Stomach (tissue), 9 donors: ENCODE measurements around the gene ARHGAP28. TPM values are rescaled to one million over a fixed set of nuclear protein-coding genes. Genes with fewer than 3 reads are reported as not detected.
"Not testable (repeated sequence)": the region's sequence is repeated elsewhere in the genome, so short reads cannot be mapped to it uniquely, and the experiment has no call there.

Experiments used
- DNase-seq, 2 donors: peaks; one replicate each; pipeline versions ENCODE4 v3.0.0 to v3.0.0-alpha.2; 2013 to 2019
- H3K27ac ChIP-seq, 5 donors: fragments of 200-600 bp in 4 of 5; sonication (generic) in 4 of 5; one replicate each; pipeline ENCODE4 v1.5.1; 2013 to 2019; ENCODE audit warnings: mild to moderate bottlenecking in 1 of 5, moderate library complexity in 1 of 5
- H3K27me3 ChIP-seq, 3 donors: fragments of 200-600 bp; sonication (generic); one replicate each; pipeline ENCODE4 v1.5.1; 2017 to 2019; ENCODE audit warnings: mixed run types in 1 of 3
- H3K36me3 ChIP-seq, 4 donors: fragments of 200-600 bp; sonication (generic); 1 replicate in 3 of 4; 2 replicates in 1 of 4; pipeline ENCODE4 v1.5.1; 2016 to 2019
- H3K4me1 ChIP-seq, 4 donors: fragments of 200-600 bp; sonication (generic); one replicate each; pipeline ENCODE4 v1.5.1; 2016 to 2019
- H3K4me3 ChIP-seq, 4 donors: fragments of 200-600 bp; sonication (generic) in 3 of 4; one replicate each; pipeline ENCODE4 v1.5.1; 2016 to 2019; ENCODE audit warnings: mild to moderate bottlenecking in 1 of 4
- H3K9me3 ChIP-seq, 4 donors: fragments of 200-600 bp; sonication (generic); one replicate each; pipeline ENCODE4 v1.5.1; 2016 to 2019
- EP300 ChIP-seq: sonication (generic); formaldehyde crosslinking; IDR thresholded peaks from one replicate; pipeline ENCODE4 v1.6.1; 2017; ENCODE audit warnings: antibody characterized with exemption
- POLR2A ChIP-seq, 4 donors: fragments of 450-650 bp; IDR thresholded peaks; one replicate each; pipeline ENCODE4 v1.6.1; 2016; ENCODE audit warnings: antibody characterized with exemption in 4 of 4, control low read depth in 2 of 4, mild to moderate bottlenecking in 1 of 4, moderate library complexity in 1 of 4
- POLR2AphosphoS5 ChIP-seq, 3 donors: sonication (generic); formaldehyde crosslinking; IDR thresholded peaks; one replicate each; pipeline ENCODE4 v1.6.1; 2016; ENCODE audit warnings: antibody characterized with exemption in 3 of 3
- WGBS, 5 donors: extraction: QIAGEN DNeasy Blood & Tissue Kit in 3 of 5; methylation state at CpG; one replicate each; pipeline versions ENCODE4 v1.1.5 to v1.1.7; 2013 to 2018; 5-methylcytosine and 5-hydroxymethylcytosine counted together
- intact Hi-C: fragments of 100-400 bp; cut with DNase I; formaldehyde crosslinking; loops from one replicate; pipeline ENCODE4 v1.15.1; 2023; ENCODE audit warnings: low total_unique reads
- polyA plus RNA-seq, 3 donors: library from polyadenylated mRNA; stranded (reverse); fragments of 200-250 nt; gene quantifications; one replicate each; pipeline ENCODE4 v1.2.3, GENCODE V29; 2013
- total RNA-seq, 5 donors: library from RNA; depleted of rRNA; stranded (reverse); fragments of >200 nt; gene quantifications; one replicate each; pipeline versions ENCODE4 v1.1.0 to v1.2.3, GENCODE V29; 2014 to 2016
- TF ChIP-seq, protein P1 (sequence below), 7 experiments: fragments of 450-650 bp in 4 of 7; fragments of 200-600 bp in 3 of 7; sonication (generic) in 3 of 7; IDR thresholded peaks; one replicate each; pipeline ENCODE4 v1.5.1; 2016 to 2019; ENCODE audit warnings: antibody characterized with exemption in 7 of 7, control low read depth in 2 of 7, mild to moderate bottlenecking in 1 of 7
- donor health status: healthy with polysubstance abuse.
- donor health status: Bipolar disorder and iron deficiency.
- donor health status: healthy.

The ARHGAP28 gene
- total and polyA plus RNA-seq, 8 donors: 0.73 to 33.8 (median 3.6) TPM

DNA sequence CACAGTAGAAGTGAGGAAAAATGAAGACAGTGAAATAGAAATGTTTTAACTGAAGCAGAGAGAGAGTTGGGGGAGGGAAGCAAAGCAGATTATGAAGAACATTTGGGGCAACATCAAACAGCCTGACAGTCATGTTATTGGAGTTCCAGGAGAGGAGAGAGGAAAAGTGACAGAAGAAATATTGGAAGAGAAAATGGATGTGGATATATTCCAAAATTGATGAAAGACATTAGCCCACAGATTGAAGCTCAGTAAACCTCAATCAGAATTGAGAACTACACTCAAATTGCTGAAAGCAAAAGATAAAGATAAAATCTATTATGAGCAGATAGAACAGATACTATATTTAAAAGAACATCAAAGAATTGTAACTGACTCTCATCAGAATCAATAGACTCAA is 90.8 kb downstream of the ARHGAP28 start:
- H3K9me3 ChIP-seq: peaks cover 0 to 6% (median 0%) of the 10 kb centered on the region in 4 donors
- no peaks in the 10 kb centered on the region for H3K4me1 ChIP-seq
- H3K4me3 ChIP-seq: no peak overlapping the region
- intact Hi-C loops: no loop called here
- H3K36me3 ChIP-seq: no peaks in the 10 kb centered on the region
- TF ChIP-seq POLR2A (IDR thresholded peaks at IDR 0.05) (no peak), EP300 (no peak), POLR2AphosphoS5 (IDR thresholded peaks at IDR 0.05) (no peak)
- TF ChIP-seq, protein P1, sequence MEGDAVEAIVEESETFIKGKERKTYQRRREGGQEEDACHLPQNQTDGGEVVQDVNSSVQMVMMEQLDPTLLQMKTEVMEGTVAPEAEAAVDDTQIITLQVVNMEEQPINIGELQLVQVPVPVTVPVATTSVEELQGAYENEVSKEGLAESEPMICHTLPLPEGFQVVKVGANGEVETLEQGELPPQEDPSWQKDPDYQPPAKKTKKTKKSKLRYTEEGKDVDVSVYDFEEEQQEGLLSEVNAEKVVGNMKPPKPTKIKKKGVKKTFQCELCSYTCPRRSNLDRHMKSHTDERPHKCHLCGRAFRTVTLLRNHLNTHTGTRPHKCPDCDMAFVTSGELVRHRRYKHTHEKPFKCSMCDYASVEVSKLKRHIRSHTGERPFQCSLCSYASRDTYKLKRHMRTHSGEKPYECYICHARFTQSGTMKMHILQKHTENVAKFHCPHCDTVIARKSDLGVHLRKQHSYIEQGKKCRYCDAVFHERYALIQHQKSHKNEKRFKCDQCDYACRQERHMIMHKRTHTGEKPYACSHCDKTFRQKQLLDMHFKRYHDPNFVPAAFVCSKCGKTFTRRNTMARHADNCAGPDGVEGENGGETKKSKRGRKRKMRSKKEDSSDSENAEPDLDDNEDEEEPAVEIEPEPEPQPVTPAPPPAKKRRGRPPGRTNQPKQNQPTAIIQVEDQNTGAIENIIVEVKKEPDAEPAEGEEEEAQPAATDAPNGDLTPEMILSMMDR (IDR thresholded peaks at IDR 0.05): no peak
- H3K27me3 ChIP-seq: no peaks in the 10 kb centered on the region
- DNase-seq: no peak
- H3K27ac ChIP-seq: no peak overlapping the region

DNA sequence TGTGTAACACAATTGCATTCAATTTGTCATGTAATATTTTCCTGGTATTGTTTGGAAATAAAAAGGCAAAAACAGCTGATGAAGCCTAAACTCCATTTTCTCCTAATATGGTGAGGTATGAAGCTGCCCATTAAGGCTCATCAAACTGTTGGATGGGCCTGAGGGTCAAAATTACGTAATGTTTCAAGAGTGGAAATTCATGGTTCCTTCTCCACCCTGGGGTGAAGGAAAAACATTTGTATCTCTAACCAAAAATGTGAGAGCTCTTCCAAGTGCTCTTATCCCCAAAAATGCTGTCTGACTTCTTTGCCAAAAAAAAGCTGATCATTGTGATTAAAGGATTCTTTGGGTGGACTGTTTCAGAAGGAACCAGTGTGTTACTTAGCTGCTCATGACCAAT is 91.8 kb downstream of the ARHGAP28 start:
- H3K27me3 ChIP-seq: no peaks in the 10 kb centered on the region
- TF ChIP-seq POLR2A (IDR thresholded peaks at IDR 0.05) (no peak), POLR2AphosphoS5 (IDR thresholded peaks at IDR 0.05) (no peak), EP300 (no peak)
- TF ChIP-seq, protein P1 (IDR thresholded peaks at IDR 0.05): no peak
- intact Hi-C loops: no loop called here
- no peaks in the 10 kb centered on the region for H3K36me3 ChIP-seq
- no peaks in the 10 kb centered on the region for H3K4me1 ChIP-seq
- no peak for DNase-seq
- H3K27ac ChIP-seq: no peak overlapping the region
- H3K4me3 ChIP-seq: no peak overlapping the region
- 68 to 94% (median 81%) methylated on average over 1 of the region's 1 CpG for WGBS, 5 donors
- H3K9me3 ChIP-seq: peaks cover 0 to 6% (median 0%) of the 10 kb centered on the region in 4 donors

DNA sequence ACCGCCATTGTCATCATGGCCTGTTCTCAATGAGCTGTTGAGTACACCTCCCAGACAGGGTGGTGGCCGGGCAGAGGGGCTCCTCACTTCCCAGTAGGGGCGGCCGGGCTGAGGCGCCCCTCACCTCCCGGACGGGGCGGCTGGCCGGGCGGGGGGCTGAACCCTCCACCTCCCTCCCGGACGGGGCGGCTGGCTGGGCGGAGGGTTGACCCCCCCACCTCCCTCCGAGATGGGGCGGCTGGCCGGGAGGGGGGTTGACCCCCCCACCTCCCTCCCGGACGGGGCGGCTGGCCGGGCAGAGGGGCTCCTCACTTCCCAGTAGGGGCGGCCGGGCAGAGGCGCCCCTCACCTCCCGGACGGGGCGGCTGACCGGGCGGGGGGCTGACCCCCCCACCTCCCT is 97.6 kb downstream of the ARHGAP28 start:
- H3K27me3 ChIP-seq, H3K4me3 ChIP-seq, H3K27ac ChIP-seq, DNase-seq, H3K36me3 ChIP-seq, H3K9me3 ChIP-seq, intact Hi-C loops, H3K4me1 ChIP-seq: not testable (repeated sequence)
- WGBS, 5 donors: 98 to 100% (median 99%) methylated on average over 1 to 21 of the region's 29 CpGs

DNA sequence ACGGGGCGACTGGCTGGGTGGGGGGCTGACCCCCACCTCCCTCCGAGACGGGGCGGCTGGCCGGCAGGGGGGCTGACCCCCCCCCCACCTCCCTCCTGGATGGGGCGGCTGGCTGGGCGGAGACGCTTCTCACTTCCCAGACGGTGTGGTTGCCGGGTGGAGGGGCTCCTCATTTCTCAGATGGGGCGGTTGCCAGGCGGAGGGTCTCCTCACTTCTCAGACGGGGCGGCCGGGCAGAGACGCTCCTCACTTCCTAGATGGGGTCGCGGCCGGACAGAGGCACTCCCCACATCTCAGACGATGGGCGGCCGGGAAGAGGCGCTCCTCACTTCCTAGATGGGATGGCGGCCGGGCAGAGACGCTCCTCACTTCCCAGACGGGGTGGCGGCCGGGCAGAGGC is 98.0 kb downstream of the ARHGAP28 start:
- H3K36me3 ChIP-seq, intact Hi-C loops, H3K9me3 ChIP-seq, H3K27me3 ChIP-seq, H3K4me1 ChIP-seq, H3K4me3 ChIP-seq, DNase-seq, H3K27ac ChIP-seq: not testable (repeated sequence)
- 95 to 99% (median 97%) methylated on average over 11 to 25 of the region's 30 CpGs; no CpG with 5 or more reads in 1 of the 5 donors for WGBS, 5 donors

DNA sequence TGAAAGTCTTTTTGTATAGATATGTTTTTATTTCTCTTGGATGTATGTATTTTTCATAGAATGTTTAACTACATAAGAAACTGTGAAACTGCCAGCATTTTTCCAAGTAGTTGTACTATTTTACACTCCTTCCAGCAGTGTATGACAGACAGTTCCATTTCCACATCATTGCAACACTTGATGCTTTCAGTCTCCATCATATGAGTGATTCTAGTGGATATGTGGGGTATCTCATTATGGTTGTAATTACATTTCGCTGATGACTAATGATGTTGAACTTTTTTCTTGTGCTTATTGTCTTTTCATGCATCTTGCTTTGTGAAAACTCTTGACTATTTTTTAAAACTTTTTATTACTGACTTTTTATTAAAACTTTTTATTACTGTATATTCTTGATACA is 101.4 kb downstream of the ARHGAP28 start:
- Histone ChIP-seq H3K27me3 (no peaks in the 10 kb centered on the region), H3K4me1 (peaks cover 0 to 12% (median 6%) of the 10 kb centered on the region in 4 donors), H3K9me3 (peaks cover 0 to 5% (median 0%) of the 10 kb centered on the region in 4 donors), H3K4me3 (no peak overlapping the region), H3K27ac (no peak overlapping the region), H3K36me3 (no peaks in the 10 kb centered on the region)
- DNase-seq: no peak
- TF ChIP-seq EP300 (no peak), POLR2A (IDR thresholded peaks at IDR 0.05) (no peak), POLR2AphosphoS5 (IDR thresholded peaks at IDR 0.05) (no peak)
- TF ChIP-seq, protein P1 (IDR thresholded peaks at IDR 0.05): no peak
- intact Hi-C loops: no loop called here
- 86 to 96% (median 92%) methylated on average over 1 of the region's 1 CpG for WGBS, 5 donors
